Measurements from ENCODE around the gene ROBO2. TPM values are rescaled to one million over a fixed set of nuclear protein-coding genes. Genes with fewer than 3 reads are reported as not detected.
A peak's percentile ranks its signal among the peaks of the same experiment; 100 is the strongest.

The ROBO2 gene
- total RNA-seq, 1 donor from 2014 or later = 13.2 TPM

DNA sequence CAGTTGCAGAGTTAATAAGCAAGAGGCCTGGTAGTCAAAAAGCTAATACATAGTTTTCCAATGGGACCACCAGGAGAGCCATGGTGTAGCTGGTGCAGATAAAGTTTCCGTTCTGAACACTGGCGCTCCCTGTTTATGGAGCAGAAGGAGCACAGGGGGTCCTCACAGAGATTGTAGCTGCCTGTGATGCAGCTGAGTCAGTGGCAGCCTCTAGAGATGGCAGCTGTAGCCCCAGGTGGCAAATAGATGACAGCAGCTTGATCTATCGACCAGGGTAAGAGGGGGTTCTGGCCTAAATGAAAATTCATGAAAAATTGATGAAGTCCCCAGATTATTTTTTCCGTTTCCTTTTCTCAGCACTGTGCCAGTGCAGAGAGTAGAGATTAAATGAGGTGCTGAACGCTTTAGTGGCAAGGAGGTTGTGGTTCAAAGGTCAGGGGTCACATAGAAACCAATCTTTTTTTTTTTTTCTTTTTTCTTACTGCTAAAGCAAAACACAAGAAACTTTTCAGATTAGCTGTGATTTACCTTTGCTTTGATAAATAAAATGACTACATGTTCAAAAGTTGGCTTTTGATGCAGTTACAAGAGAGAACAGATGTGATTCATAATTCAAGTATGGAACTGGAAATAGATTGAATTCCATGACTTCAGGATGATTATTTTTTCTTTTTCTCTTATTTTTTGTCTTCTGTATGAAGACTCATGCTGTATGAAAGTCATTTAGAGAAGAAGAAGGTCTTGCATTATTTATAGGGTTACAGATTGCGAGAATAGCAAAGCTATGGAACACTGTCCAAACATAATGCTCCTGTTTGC lies 63.3 kb downstream of the ROBO2 start:
- DNase-seq (ENCODE audit: low spot score) = no peak

DNA sequence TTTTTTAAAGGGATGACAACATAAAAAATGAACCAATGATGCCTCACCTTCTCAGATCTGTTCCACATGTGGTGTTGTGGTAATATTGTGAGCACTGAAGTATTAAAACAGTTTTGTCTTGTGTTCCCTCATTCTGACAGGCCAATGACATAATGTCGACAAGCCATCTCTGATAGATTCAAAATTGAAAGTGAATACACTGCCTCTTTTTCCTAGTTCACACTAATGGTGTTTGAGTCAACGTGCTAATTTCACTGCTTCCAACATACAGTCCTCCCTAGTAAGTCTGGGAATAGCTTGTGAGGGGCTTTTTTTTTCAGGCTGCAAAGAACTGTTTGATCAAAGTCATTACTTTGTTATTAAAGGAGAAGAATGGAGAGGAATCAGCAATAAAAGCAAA lies 82.8 kb downstream of the ROBO2 start:
- DNase-seq (ENCODE audit: low spot score) = no peak

DNA sequence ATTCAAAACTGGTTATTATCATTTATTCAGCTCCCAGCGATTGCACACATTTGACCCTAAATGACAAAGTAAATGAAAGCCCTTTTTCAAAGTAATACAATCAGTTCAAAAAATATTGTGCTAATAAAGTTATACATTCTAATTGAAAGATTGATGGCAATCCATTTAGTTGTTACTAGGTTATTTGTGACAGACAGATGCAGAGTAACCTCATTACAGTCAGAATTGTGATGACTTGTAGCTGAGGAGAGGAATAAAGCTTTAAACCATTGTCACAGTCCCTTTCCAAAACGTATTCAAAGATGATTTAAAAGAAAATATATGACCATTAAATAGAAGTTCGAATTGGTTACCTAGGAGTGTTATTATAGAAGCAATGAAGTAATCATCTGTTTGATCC lies 86.1 kb downstream of the ROBO2 start:
- DNase-seq (ENCODE audit: low spot score) = no peak

DNA sequence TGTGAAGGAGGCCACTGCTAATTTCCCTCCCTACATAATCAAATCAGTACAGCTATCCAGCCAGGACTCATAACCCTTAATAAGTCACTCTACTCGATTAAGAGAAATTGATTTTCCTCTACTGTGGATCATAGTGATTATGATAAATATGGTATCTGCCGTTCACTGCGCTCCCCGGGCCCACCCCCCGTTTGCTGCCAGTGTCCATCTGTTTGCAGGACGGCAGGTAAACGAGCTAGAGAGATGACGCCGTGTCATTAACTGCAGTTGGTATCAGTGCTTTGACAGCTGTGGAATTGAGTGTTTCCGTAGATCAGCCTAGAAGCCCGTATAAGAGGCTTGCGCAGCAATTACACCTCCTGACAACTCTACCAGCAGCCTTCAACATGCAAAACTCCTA lies 94.9 kb downstream of the ROBO2 start:
- DNase-seq (ENCODE audit: low spot score) = no peak

DNA sequence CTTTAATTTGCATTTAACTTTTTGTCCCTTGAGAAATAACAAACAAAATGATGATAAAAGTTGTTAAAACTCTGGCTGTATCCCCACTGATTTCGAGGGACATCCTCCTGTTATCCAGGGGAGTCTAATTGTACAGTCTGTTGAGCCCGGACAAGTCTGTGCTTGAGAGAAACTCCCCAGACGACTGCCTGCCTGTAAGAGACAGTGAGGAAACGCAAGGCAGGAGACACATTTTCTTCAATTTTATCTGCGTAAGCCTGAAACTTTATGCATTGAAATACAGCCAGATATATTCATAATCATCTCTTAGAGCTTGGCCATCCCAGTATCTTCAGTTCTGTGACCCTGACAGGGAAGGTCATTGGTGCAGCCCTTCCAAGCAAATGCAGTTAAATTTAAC lies 97.7 kb downstream of the ROBO2 start:
- peak; percentile 66 for DNase-seq (ENCODE audit: low spot score)

DNA sequence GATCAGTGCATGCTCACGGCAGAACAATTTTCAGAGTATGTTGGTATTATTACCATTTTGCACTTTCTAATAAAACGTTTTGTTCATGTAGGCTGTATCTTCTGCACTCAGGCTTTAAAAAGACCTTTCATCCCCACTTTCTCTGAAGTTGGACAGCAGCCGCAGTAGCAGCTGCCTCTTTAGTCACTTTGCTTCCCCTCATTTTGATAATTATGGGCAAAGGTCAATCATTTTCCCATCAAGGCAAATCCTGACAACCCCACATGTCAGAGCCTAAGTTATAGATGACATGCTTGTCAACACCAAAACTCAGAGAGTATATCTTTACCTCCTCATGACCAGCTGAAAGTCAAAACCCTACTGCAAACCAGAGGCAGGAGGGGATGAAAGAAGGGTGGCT lies 99.7 kb downstream of the ROBO2 start:
- no peak for DNase-seq (ENCODE audit: low spot score)

DNA sequence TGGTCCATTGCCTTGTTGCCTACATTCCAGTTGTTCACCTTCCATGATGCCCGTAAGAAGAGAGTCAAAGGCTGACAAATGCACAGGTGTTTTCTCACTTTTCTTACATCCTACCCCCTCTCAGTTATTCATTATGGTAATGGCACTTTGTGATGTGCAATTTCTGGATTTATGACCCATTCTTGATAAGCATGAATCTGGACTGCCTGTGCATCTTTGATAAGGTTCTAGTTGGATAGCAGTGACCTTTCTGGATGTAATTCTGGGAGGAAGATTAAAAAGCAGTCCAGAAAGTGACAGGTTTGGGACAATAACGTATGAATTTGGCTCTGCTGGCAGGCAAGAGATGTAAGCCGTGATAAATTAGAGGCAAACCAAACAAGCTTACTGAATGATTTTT lies 101.5 kb downstream of the ROBO2 start:
- DNase-seq (ENCODE audit: low spot score) = no peak

DNA sequence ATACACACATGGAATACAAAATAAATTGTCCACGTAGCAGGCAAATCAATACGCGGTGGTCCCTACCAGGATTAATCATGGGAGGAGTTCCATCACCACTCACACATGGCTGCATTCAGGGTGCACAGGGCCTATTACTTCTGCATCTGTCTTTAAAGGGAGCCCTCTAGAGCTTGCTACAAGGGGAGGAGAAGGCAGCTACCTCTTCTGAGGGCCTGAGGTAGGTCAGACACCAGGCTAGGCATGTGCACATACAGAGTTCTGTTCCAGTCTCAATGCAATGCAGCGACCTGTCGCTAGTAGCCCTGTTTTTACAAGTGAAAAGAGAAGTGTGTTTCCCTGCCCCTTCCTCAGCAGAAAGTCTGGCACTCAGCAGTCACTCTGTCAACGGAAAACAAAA lies 102.7 kb downstream of the ROBO2 start:
- no peak for DNase-seq (ENCODE audit: low spot score)

DNA sequence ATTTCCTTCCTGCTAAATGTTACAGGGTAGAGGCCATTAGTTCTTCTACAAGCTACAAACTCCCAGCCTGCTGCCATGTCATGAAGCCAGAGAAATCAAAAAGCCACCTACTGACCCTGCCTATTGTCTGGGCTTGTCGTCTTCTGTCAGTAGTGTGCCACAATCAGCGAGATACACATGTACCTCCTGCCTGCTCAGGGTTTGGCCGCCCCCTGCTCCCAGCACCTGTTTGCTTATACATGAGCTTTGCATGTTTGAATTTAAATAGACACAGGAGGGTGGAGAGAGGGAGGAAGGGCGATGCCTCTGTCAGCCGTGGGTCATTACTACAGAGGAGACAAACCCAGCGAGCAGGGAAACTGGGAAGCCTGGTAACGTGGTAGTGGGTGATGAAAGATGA lies 106.1 kb downstream of the ROBO2 start:
- no peak for DNase-seq (ENCODE audit: low spot score)

DNA sequence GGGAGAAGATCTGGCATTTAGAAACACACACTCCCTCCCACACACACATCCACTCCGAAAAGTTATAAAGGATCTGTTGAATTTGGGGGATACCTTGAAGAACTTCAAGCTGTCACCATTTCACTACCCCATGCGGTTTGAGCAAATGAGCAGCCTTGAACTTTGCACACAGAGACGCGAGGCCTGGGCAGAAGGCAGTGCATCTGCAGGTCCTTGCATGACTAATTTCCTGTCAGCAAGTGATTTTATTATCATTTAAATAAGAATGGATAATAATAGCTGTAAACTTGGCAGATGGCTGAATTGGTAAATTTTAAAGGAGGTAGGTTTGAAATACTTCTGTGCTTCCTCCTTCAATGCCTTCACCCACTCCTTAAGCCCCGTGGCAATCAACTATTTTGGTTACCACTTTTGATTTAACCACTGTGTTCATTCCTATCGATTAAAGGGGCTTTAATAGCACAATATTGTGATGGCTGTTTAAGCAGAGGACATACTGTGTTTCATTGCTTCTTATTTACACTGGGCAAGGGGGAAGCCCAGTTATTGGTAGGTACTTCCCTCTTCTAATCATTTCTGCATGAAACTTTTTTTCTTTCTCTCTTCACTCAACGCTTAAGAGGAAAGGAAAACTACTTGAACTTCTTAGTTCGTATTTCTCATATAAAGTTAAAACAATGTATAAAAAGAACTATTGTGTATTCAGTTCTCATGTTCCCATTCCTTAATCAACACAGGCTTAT lies 108.1 kb downstream of the ROBO2 start:
- no peak for DNase-seq (ENCODE audit: low spot score)

DNA sequence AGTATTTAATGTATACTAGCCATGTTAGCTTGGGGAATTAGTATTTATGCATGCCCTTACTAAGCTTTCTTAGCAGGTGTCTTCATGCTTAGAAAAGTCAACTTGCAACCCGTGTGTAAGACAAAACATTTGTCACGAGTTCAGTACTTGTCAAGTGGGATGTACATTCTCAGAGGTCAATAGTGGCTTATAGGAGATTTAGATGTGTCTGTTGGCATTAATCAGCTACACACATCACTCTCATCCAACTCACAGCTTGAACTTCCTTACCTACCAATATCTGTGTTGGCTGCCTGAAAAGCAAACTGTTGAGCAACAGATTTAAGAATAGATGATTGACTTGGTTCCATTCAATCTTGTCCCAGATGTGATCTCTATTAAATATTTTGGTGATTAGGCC lies 109.5 kb downstream of the ROBO2 start:
- no peak for DNase-seq (ENCODE audit: low spot score)

DNA sequence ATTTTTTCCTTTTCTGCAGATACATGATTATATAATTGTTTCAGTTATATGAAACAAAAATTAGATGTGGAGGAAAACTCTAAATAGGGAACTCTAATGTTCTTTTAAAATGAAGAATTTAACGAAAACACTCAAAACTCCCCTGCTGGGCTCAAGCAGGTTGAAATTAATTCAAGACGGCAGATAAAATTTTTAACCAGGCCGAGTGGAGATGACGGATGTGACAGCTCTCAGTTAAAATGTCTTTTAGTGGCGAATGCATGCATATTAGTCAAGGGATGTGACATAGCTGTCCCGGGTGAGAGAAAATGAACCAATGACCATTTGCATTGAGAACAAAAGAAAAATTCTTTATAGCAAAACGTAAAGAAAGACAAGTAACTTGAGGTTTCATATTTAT lies 110.1 kb downstream of the ROBO2 start:
- no peak for DNase-seq (ENCODE audit: low spot score)

DNA sequence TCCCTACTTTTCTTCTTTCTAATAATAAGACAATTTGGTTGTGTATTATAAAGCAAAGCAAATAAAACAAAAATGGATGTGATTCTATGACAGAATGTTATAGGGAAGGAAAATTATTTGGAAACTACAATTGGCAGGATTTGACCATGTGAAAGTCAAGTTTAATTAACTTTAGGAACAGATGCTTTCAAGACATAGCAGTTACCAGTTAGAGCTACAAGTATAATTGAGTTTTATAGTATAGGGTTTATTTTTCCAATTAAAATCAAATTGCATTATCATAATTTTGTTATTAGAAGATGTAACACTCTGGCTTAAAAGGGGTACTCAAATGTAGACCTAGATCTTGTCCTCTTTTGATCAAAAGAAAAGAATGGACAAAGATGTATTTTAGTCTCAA lies 110.9 kb downstream of the ROBO2 start:
- no peak for DNase-seq (ENCODE audit: low spot score)

DNA sequence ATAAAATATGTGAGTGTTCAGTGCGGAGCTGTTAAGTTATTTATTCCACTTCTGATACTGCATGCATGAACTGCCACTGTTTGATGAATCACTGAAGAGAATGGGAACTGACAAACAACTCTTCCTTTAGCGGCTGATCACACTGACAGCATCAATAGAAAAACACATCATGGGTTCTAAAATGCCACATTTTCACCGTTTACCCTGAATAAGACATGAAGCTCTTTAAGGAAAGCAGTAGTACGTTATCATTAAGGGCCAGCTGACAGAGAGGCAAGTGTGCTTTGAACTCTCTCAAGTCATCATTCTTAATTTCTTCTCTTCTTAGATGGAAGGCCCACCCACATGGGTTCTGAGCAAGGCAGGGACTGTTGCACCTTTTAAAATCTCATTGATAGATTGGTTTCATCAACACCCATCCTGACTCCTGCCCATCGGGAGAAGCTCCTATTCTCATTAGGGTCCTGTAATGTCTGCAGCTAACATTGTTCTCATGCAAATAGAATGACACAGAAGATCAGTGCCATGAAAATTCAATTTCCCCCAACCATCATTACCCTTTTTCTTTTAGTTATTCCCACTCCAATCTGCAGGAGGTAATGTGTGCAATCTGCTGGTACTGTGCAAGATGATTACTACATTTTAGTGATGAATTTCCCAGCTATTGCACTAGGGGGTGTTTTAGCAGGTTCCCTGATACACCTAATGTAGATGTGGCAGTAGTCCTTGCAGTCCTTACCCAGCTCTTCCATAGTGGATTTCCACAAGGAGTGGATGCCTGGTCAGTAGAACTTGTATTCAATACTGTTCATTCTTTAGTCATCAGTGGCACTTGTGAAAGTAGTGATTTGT lies 119.1 kb downstream of the ROBO2 start:
- no peak for DNase-seq (ENCODE audit: low spot score)

DNA sequence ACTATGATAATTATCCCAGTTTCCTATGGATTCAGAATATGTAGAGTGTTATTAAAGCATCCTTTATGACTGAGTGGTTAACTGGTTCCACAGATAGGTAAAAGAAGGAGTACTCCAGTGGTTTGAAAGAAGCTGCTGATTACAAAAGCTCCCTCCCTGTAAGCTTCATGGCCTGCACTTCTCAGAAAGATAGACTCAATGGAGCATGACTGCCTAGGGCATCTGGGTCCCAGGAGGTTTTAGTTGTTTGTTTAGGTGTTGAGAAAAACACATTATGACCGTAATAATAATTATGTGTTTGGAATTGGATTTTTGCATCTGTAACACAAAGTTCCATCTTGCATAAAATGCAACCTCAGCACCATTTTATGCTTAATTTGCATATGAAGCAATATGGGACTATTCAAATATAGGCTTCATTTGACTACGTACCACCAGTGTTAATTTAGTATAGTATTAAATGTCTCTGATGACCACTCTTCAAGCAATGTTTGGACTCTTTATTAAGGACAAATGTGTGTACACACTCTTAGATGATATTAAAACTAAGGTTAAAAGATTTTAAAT lies 121.1 kb downstream of the ROBO2 start:
- DNase-seq (ENCODE audit: low spot score) = no peak

DNA sequence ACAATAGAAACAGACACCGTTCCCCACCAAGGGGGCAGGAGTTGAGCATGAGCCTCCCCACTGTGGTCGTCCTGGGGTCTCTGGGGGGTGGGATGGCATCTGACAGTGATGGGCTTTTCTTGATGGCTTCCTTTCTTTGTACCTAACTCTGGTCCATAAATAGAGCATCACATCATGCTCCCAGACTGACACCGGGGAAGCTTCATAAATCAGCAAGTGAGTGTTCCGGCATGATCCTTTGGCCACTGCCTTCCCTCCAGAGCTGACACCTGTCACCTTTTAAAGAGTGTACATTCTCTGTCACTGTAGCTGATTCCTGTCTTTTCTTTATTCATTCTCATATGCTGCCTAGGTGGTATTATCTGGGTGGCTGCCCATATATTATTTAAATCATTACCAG lies 129.9 kb downstream of the ROBO2 start:
- DNase-seq (ENCODE audit: low spot score) = no peak

DNA sequence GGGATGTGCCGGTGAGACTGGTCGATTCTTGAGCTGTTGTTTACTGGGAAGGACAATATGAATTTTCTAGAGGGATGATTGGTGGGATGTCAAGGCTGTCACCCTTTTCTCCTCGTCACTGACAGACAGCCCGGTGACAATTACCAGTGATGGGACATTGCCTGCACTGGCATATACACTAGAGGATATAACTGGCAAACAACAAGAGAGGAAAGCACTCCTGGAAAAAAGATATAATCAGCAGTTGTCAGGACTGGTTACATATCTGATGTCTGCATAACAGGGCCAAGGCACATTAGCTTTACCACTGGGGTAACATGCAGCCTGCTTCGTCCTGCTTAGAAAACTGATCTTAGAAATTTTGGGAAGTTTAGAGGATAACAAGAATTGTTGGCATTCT lies 131.1 kb downstream of the ROBO2 start:
- no peak for DNase-seq (ENCODE audit: low spot score)

DNA sequence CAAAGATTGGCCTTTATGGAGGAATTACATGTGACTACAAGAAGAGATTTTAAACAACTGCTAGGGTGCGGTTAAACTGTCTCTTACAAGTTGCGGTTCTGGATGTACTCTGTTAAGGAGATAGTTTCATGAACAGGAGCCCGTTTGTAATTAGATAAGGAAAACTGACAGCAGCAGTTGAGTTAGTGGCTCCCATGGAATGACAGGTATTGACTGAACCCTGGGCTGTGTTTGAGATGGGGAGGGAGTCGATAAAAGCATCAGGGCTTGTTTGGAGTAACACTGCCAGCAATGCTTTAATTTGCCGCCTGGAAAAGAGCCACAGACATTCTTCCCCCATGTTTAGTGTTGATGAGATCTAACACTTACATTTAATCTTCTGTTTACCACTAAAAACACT lies 139.9 kb downstream of the ROBO2 start:
- no peak for DNase-seq (ENCODE audit: low spot score)

DNA sequence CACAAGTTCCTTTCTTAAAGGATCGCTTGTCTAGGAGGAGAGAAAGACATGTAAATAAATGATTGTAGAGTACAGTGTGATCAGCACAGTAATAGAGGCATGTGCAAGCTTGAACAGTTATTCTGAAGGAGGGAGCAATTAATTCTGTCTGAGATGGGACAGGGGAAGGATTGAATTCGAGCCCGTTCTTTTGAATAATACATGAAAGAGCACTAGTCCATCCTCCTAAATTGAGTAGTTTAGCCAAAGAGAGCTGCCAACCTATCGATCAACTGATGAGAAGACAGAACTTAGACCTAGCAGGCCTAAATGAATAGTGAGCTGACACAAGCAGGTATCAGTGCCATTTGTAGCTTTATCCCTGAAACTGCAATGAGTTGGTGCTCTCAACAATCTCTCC lies 142.4 kb downstream of the ROBO2 start:
- DNase-seq (ENCODE audit: low spot score) = no peak

DNA sequence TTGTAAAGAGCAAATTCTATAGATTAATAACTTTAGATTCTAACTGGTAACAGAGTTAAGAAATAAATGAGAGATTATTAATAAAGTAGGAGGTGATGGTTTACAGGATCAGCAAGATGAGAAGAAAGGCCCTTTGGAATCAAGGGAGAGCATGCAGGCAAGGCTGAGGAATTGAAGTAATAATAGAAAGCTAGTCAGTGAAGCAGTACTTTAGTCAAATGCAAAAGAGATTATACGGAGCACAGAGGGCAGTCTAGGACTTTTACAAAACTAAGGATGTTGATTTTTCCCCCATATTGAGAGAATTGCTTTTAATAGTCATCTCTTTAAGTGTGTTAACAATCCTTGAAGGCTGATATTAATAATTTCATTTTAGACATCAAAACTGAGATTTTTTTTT lies 146.4 kb downstream of the ROBO2 start:
- DNase-seq (ENCODE audit: low spot score) = no peak

DNA sequence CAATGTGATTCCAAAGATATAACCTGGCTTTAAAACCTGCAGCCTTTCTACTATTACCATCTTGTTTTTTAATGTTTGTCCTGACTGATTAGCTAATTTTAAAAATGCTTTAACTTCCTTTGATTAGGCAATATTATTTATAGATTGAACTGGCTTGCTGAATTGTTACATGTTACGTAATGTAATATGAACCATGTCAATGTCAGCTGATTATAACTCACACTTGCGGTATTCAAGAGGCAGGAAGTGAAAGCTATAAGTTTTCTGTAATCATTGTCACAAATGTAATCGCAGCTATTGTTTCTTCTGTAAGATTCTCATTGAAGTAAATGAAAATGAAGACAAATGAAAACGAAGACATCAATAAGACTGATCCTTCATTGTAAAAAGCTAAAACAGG lies 146.8 kb downstream of the ROBO2 start:
- no peak for DNase-seq (ENCODE audit: low spot score)

DNA sequence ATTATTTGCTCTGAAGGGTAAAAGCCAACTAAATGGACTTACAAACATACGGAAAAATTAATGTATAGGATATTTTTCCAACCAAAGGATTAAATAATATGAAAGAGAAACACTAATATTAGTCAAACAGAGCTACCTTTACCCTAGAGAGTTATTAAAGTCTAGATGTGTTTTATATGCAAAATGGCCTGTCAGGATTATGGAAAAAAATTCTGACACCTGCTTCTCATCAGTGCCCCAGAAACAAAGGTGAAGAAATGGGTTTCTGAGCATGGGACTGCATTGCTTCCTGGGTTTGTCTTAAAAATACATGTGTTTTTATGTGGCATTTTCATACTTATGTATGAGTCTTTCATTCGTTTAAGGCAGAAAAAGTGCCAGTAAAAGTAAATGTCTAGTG lies 148.3 kb downstream of the ROBO2 start:
- no peak for DNase-seq (ENCODE audit: low spot score)

Measured in umbilical cord (tissue), 2 donors.